SKM-1 (cell line): ENCODE measurements around the gene TNS3.

Experiments used
- DNase-seq: peaks from one replicate; lab custom pipeline; 2025; ENCODE audit not compliant: unreplicated experiment; lab: John Stamatoyannopoulos, UW

TNS3 gene

DNA sequence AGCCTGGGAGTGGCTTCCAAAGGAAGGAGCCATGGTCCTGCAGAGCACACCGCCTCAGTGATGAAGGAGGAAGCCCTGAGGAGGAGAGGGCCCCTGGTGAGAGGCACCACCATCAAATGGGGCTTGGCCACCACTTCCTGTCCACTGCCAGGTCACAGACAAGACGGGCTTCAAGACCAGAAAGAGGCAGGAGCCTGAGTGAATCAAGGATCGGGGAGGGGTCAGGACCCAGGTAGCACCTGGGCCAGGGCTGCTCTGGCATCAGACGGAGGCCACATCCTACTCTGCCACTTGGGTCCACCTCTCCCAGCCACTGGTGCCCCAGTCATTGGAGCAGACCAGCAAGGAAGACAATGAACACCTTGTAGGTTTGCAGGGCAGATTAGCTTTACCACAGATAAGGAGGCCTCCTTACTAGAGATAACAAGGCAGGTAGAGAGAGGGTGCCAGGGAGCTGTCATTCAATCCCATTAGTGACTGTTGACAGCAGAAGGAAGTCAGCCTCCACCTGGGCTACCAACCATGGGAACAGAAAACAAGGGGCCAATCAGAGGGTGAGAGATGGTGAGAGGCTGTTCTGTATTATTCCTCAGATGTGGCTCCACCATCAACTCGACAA lies 143.4 kb downstream of the TNS3 start:
- DNase-seq: no peak

DNA sequence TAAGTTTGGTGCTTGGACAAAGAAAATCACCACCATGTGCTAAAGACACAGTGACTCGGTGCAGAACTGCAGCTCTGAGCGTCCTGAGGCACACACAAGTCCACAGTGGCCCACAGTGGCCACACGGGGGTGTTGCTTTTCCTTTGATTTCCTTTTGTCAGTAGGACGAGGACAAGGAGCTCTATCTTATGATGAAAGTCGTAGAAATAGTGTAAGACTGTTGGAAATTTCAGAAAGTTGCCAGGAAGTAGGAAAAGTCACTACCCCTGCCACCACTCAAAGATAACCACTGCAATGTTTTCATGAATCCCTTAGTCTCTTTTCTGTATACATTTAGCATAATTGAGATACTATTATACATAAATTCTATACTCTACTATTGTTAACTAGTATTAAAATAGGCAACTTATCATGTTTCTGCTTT lies 146.0 kb downstream of the TNS3 start:
- DNase-seq: no peak

- DNase-seq: no peak
Observed at GRCh38 chr7:47433564-47433895, 148.4 kb downstream of the TNS3 start.

DNA sequence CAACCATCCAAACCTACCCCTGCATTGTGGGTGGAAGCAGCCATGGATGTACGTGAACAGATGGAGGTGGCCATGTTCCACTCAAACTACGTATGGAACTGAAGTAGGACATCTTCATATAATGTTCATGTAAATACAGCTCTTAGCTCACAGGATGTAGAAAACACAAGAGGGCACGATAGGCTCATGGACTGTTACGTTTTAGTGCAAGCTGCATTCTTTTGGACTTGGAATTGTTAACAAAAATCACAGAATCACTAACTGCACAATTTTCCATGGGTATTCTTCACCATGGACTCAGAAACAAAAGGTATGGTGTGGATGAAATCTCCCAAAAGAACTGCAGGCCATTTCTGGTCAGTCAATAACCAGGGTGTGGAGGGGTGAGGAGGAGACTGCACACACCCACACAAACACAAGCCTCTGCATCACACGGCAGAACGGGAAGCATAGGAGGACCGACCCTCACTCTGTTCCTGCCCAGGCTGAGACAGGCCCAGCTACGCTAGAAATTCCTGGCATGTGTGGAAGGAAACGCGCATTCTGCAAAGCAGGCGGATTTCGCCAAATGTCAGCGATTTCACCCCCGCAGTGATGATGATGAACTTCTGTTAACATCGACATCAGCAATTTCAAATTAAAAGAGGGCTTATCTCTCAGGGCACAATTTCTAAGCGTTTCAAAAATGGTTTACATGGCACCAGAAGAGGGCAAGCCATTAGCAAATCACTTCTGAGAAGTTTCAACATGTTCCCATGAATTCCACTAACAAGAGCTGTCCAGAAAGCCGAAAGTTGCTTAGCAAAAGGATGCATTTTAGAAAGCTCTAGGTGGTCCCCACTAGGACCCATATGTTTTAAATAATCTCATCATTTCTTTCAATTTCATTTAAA lies 149.0 kb downstream of the TNS3 start:
- no peak for DNase-seq

DNA sequence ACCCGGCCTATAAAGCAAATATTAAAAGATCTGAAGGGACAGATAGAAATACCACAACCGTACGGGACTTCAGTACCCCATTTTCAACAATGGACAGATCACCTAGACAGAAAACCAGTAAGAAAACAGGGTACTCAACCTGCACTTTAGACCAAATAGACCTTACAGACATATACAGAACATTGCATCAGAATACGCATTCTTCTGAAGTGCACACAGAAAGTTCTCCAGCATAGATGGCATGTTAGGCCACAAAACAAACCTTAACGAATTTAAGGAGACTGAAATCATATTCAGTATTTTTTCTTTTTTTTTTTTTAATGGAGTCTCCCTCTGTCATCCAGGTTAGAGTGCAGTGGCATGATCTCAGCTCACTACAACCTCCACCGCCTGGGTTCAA lies 151.5 kb downstream of the TNS3 start:
- no peak for DNase-seq

DNA sequence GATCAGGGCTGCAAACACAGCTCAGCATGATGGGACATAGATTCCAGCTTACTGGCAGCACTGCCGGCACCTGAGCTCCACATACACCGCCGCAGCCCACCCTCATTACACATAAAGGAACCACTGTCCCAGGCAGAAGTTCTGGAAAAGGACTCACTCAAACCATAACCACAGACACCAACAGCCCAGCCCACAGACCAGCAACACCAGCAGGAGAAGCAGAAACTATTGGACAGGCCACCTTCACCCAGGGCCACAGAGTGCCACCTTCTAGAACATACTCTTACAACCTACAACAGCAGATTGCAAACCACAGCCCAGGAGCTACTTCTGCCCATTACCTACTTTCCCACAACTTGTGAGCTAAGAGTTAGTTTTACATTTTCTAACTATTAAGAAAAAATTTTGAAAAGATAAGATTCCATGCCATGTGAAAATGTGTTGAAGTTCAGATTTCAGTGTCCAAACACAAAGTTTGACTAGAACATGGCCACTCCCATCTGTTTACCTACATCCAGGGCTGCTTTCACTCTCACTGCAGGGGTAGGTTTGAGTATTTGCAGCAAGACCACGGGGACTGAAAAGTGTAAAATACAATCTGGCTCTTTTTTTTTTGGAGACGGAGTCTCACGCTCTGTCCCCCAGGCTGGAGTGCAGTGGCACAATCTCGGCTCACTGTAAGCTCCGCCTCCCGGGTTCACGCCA lies 153.0 kb downstream of the TNS3 start:
- no peak for DNase-seq

- DNase-seq: no peak
Observed at GRCh38 chr7:47428052-47428767, 153.7 kb downstream of the TNS3 start.

DNA sequence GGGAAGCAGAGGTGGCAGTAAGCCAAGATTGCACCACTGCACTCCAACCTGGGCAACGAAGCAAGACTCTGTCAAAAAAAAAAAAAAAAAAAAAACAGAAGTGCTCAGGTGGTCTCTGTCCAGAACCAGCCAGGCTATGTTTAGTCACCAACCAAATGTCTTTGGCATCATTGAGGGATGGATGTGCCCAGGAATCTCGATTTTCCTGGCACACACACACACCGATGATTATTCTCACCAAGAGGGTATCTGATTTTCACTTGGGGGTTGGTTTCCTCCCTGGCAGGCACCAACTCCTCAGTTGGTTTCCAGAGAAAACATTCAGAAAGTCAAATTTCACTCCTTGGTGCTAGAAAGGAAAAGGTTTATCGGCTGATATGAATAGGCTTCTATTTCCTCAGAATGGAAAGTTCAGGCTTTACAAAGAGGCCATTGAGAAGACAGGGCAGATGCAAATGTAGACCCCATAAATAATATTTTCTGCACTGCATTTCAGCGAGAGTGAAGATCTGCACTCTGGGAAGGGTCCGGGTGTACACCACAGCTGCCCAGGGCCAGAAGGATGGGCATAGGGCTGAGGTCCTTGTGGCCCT lies 154.8 kb downstream of the TNS3 start:
- no peak for DNase-seq

- no peak for DNase-seq
Observed at GRCh38 chr7:47424523-47424922, 157.4 kb downstream of the TNS3 start.

DNA sequence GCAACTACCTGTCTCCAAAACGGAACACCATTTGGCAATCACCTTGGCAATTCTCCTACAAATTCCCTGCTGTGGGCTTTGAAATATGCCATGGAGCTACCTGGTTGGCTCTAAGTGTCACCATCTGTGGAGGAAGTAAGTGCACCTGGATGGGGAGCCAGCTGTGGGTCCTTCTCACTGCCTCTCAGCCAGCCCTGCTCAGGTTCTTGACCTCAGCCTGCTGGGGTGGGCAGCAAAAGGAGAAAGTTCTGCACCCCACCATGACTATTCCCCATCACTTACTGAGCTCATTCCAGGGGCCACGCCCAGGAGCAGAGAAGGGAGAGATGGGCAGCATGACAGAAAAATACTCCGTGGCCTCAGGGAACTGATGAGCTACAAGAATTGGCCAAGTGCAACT lies 158.7 kb downstream of the TNS3 start:
- no peak for DNase-seq

- DNase-seq: no peak
Observed at GRCh38 chr7:47422611-47423010, 159.3 kb downstream of the TNS3 start.

- no peak for DNase-seq
Observed at GRCh38 chr7:47421456-47421855, 160.5 kb downstream of the TNS3 start.

DNA sequence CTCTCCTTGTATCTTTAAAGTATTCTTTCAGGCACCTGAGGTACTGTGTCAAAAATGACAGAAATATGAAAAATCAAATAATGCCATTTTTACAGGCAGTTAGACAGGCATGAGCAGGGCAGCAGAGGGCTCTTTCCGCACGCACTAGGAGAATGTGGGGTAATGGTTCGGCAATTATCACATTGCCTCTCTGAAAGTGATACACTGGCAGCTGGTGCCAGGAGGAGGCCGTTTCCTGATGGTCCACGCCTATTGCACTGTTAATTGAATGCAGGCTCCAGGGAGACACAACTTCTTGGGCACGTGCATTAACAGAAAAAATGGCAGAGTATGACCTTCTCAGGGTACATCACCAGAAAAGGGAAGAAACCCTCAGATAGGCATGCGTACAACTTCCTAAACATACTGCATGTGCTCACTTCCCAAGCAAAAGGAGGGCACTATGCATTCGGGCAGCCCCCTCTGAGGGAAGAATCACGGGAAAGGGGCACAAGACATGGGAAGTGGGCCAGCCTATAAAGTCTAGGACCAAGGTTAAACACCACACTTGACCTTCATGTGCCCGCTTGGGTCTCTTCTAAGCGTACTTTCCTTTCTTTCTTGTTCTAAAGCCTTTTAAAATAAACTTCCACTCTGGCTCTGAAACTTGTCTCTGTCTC lies 161.7 kb downstream of the TNS3 start:
- DNase-seq: no peak

- no peak for DNase-seq
Observed at GRCh38 chr7:47419471-47419870, 162.4 kb downstream of the TNS3 start.

GRCh38 chr7:47418601-47419309 lies 163.2 kb downstream of the TNS3 start:
- no peak for DNase-seq

DNA sequence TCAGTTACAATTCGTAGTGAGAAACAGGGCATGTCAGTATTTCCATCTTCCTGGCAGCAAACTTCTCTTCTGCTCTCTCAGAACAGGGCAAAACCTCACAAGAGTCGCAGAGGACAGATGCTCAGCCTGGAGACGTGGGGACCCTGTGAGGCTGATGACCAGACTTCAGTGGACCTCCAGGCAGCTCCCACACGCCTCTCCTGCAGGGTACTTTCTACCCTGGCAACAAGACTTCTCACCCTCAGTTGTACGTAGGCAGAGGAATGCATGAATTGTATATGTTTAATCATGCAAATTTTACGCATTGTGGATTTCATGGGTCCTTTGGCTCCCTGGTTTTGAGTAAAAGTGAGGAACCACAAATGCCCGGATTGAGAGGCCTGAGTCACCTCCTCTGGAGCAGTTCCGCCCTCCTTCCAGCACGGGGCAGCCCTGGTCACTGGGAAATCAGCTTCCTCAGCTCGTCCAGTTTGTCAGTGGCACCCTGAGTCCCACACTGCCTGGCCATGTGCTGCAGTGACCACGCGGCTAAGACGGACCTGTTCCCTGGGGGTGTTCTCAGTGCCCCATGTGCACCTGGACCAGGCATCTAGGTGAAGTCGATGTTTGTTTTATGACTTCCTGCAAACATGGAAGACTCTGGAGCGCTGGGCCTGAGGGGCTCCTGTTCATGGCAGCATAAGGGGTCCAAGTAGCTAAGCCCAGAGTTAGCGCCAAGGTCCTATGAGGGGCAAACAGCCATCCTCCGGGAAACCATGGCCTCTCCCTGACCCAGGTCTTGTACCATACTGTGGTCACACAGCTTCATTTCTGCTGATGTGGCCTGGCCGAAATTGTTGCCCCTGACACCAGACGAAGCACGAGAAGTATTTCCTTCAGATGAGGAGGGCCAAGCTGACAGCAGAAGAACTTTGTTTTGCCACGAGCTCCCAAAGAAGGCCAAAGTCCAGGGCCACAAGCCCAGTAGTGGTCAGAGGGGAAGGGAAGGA lies 165.1 kb downstream of the TNS3 start:
- DNase-seq: no peak

GRCh38 chr7:47415318-47416212 lies 166.3 kb downstream of the TNS3 start:
- DNase-seq: no peak
